ENCODE data around the gene RFTN1. TPM values are rescaled to one million over a fixed set of nuclear protein-coding genes. Genes with fewer than 3 reads are reported as not detected.

Gene RFTN1
- total and polyA plus RNA-seq, 2 donors (not counting 3 experiments of a cell fraction or from before 2014, with no cell fraction given) = 40.3 to 43.3 TPM

DNA sequence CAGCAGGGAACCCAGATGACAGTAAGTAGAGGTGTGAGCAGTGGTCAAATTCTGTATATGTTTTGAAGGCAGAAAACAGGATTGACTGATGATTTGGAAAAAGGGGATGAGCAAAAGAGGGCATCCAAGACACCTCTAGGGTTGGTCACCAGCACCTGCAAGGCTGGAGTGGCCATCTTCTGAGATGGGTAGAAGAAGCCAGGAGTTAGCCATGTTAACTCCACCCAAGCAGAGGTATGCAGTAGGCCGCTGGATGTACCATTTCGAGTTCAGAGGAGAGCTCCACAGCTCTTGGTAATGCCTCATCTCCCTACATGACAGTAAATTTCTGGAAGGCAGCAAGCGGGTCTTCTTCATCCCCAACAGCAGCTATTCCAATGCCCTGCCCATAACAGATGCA lies 7.0 kb downstream of the RFTN1 start:
- Histone ChIP-seq H3K4me1 (ENCODE audit: control insufficient read depth, extremely low read depth, insufficient read depth, low read length) (peaks cover 6% of the 10 kb centered on the region), H3K4me2 (ENCODE audit: insufficient read depth, low read length) (no peak overlapping the region), H3K36me3 (ENCODE audit: control insufficient read depth in 2 of 2, extremely low read depth in 1 of 2, insufficient read depth in 2 of 2, low read length in 2 of 2) (peaks cover 0 to 3% of the 10 kb centered on the region in 2 experiments), H3K79me2 (ENCODE audit: control insufficient read depth, insufficient read depth, low read length) (peaks cover 55% of the 10 kb centered on the region), H3K9me3 (replicated peaks; ENCODE audit: control insufficient read depth, insufficient read depth, low read length) (no peaks in the 10 kb centered on the region), H4K20me1 (replicated peaks; ENCODE audit: control insufficient read depth, extremely low read depth, insufficient read depth, low read length) (no peaks in the 10 kb centered on the region), H3K9ac (replicated peaks; ENCODE audit: extremely low read depth, insufficient read depth, low read length) (no peak overlapping the region), H3K27ac (ENCODE audit: insufficient read depth, low read depth, low read length) (no peak overlapping the region), H3K27me3 (ENCODE audit: control insufficient read depth in 2 of 2, insufficient read depth in 2 of 2, low read length in 2 of 2) (no peaks in the 10 kb centered on the region), H3K9me1 (replicated peaks; ENCODE audit: control insufficient read depth, extremely low read depth, insufficient read depth, low read length) (no peaks in the 10 kb centered on the region), H3K4me3 (replicated peaks in 1 of 3; ENCODE audit: insufficient read depth in 1 of 3, low read depth in 1 of 3, low read length in 3 of 3) (no peak overlapping the region), H2AFZ (ENCODE audit: low read depth, low read length) (no peak overlapping the region)
- BruUV-seq (replicated peaks) = no TSS peak
- DNase-seq (ENCODE audit: low read depth, low spot score) = no peak
- TF ChIP-seq FOS (IDR thresholded peaks at IDR 0.05; ENCODE audit: borderline replicate concordance, insufficient read depth, low read length) (no peak), MYC (IDR thresholded peaks at IDR 0.05; ENCODE audit: low read depth, low read length) (no peak), POLR2AphosphoS5 (IDR thresholded peaks at IDR 0.05; ENCODE audit: insufficient read depth, low read depth, low read length) (no peak), EZH2 (IDR thresholded peaks at IDR 0.05; ENCODE audit: borderline replicate concordance, low read depth, low read length, severe bottlenecking) (no peak), GATA2 (IDR thresholded peaks at IDR 0.05; ENCODE audit: insufficient read depth, insufficient read length, low read depth, low read length) (no peak), POLR2A (IDR thresholded peaks at IDR 0.05; ENCODE audit: low read depth, low read length) (no peak), JUN (IDR thresholded peaks at IDR 0.05; ENCODE audit: borderline replicate concordance, insufficient read depth, insufficient read length, low read depth) (no peak)
- TF ChIP-seq, protein P1, sequence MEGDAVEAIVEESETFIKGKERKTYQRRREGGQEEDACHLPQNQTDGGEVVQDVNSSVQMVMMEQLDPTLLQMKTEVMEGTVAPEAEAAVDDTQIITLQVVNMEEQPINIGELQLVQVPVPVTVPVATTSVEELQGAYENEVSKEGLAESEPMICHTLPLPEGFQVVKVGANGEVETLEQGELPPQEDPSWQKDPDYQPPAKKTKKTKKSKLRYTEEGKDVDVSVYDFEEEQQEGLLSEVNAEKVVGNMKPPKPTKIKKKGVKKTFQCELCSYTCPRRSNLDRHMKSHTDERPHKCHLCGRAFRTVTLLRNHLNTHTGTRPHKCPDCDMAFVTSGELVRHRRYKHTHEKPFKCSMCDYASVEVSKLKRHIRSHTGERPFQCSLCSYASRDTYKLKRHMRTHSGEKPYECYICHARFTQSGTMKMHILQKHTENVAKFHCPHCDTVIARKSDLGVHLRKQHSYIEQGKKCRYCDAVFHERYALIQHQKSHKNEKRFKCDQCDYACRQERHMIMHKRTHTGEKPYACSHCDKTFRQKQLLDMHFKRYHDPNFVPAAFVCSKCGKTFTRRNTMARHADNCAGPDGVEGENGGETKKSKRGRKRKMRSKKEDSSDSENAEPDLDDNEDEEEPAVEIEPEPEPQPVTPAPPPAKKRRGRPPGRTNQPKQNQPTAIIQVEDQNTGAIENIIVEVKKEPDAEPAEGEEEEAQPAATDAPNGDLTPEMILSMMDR (IDR thresholded peaks at IDR 0.05; ENCODE audit: extremely low read depth in 1 of 2, insufficient read depth in 1 of 2, low read depth in 1 of 2, low read length in 2 of 2) = no peak
- TF ChIP-seq, protein P2, sequence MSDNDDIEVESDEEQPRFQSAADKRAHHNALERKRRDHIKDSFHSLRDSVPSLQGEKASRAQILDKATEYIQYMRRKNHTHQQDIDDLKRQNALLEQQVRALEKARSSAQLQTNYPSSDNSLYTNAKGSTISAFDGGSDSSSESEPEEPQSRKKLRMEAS (IDR thresholded peaks at IDR 0.05; ENCODE audit: insufficient read depth, insufficient read length) = no peak
- ChIA-PET POLR2A (no interaction called here), CTCF (no interaction called here)
- intact Hi-C loops (cut with micrococcal nuclease) = no loop called here
- dilution Hi-C loops (cut with MboI; ENCODE audit: extremely low pct_ligation_motif_present, low sequenced_read_pairs) = no loop called here
- FAIRE-seq = no peak
